Peyer's patch (tissue), 4 donors: ENCODE results near the gene SAMHD1.

Experiments used
- POLR2A ChIP-seq, 2 donors: fragments of 450-650 bp; IDR thresholded peaks; one replicate each; pipeline ENCODE4 v1.5.1; 2017; ENCODE audit warnings: antibody characterized with exemption in 2 of 2, mild to moderate bottlenecking in 2 of 2, moderate library complexity in 2 of 2
- TF ChIP-seq, protein P1 (sequence below), 6 experiments: fragments of 450-650 bp in 4 of 6; fragments of 200-600 bp in 2 of 6; sonication (generic) in 1 of 6; IDR thresholded peaks; one replicate each; pipeline ENCODE4 v1.5.1; 2017 to 2019; ENCODE audit warnings: antibody characterized with exemption in 6 of 6, mild to moderate bottlenecking in 3 of 6, moderate library complexity in 1 of 6

DNA sequence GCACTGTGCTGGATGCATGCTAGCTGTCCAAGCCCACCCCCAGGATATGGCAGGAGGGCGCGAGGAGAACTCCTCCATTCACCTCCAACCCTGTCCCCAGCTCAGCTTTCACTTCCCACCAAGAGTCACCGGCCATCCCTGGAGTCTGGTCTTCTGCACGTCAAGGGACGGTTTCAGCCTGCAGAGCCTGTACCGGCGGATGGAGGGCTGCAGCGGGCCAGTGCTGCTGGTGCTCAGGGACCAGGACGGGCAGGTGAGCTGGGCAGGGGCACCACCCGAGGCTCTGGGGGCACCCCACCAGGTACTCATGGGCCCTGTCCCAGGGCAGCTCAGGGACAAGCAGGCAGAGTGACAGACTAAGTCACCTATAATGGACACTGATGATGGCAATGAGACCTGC lies 72.6 kb downstream of the SAMHD1 start:
- TF ChIP-seq, protein P1, sequence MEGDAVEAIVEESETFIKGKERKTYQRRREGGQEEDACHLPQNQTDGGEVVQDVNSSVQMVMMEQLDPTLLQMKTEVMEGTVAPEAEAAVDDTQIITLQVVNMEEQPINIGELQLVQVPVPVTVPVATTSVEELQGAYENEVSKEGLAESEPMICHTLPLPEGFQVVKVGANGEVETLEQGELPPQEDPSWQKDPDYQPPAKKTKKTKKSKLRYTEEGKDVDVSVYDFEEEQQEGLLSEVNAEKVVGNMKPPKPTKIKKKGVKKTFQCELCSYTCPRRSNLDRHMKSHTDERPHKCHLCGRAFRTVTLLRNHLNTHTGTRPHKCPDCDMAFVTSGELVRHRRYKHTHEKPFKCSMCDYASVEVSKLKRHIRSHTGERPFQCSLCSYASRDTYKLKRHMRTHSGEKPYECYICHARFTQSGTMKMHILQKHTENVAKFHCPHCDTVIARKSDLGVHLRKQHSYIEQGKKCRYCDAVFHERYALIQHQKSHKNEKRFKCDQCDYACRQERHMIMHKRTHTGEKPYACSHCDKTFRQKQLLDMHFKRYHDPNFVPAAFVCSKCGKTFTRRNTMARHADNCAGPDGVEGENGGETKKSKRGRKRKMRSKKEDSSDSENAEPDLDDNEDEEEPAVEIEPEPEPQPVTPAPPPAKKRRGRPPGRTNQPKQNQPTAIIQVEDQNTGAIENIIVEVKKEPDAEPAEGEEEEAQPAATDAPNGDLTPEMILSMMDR (IDR thresholded peaks at IDR 0.05): no peak
- TF ChIP-seq POLR2A (IDR thresholded peaks at IDR 0.05): no peak
